Stimulated activated CD8-positive, alpha-beta memory T cell treated with anti-CD3 and anti-CD28 coated beads, Interleukin-2, amount 100 ng/mL, for 1 hour (primary cell): Measurements from ENCODE around the gene HHLA2.

Experiments
- DNase-seq, 2 donors: peaks; one replicate each; pipeline ENCODE4 v3.0.0-alpha.2; 2020; ENCODE audit warnings: low read depth in 2 of 2

The HHLA2 gene

GRCh38 chr3:108393128-108393900 lies 97.0 kb downstream of the HHLA2 start:
- DNase-seq: no peak

- DNase-seq: no peak
Measured at GRCh38 chr3:108394016-108394415, 97.7 kb downstream of the HHLA2 start.

DNA sequence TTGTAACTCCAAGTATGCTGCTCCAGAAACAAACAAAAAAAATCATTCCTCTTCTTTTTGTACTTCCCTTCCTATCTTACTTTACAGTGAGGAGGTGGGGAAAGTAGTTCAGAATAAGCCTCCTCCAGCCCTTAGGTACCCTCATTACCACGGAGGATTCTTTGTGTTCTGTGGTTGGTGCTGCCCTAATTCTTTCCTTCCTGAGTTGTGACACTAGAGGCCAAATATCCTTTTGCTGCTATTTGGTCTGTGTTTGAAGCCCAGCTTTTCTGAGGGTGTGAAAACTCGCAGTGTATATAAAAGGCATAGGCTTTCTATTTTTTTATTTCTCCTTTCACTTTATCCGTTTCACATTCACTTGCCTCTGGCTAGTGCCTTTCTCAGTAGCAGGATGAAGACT lies 98.2 kb downstream of the HHLA2 start:
- DNase-seq: no peak

DNA sequence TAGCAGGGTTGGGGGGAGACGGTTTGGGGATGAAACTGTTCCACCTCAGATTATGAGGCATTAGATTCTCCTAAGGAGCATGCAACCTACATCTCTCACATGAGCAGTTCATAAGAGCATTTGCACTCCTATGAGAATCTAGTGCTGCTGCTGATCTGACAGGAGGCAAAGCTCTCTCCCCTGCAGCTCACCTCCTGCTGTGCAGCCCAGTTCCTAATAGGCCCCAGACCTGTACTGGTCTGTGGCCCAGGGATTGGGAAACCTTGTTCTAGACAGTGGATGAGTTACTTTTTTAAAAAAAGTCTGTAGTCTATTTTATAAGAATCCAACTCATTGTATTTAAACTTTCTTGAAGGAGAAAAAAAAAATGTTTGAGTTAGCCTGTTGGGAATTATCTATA lies 100.0 kb downstream of the HHLA2 start:
- DNase-seq: no peak

- DNase-seq: no peak
Measured at GRCh38 chr3:108398510-108398909, 102.2 kb downstream of the HHLA2 start.

- DNase-seq: no peak
Measured at GRCh38 chr3:108401836-108402235, 105.5 kb downstream of the HHLA2 start.

- no peak for DNase-seq
Measured at GRCh38 chr3:108403198-108403597, 106.8 kb downstream of the HHLA2 start.

DNA sequence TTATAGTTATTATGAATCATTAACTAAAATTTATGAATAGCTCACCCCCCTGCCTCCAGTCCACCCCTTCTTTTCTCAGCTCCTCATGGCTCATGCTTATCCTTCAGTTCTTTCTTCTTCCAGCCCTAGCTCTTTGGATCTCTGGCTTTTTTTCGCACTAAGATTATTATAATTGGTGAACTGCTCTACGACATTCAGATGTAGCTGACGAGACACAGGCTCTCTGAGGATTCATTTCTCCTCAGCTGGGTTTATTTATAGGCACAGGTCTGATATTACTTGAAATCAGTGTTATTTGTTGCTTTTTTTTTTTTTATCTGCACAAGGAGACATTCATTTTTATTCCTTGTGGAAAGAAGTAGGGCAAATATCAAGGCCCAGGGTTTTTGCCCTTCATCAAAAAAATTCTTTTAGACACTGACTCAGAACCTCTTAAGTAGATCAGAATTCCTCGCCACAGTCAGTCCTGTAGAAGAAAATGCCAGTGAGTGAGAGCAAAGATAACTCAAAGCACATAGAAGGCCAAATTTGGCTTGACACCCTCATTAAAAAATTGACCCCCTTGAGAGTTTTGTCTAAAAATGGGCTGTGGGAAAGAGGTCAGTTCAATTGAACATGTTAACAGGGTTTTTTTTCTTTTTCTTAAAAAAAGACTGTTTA lies 107.5 kb downstream of the HHLA2 start:
- DNase-seq: no peak

GRCh38 chr3:108404368-108404767 lies 108.0 kb downstream of the HHLA2 start:
- no peak for DNase-seq

- no peak for DNase-seq
Measured at GRCh38 chr3:108406063-108406660, 109.8 kb downstream of the HHLA2 start.

DNA sequence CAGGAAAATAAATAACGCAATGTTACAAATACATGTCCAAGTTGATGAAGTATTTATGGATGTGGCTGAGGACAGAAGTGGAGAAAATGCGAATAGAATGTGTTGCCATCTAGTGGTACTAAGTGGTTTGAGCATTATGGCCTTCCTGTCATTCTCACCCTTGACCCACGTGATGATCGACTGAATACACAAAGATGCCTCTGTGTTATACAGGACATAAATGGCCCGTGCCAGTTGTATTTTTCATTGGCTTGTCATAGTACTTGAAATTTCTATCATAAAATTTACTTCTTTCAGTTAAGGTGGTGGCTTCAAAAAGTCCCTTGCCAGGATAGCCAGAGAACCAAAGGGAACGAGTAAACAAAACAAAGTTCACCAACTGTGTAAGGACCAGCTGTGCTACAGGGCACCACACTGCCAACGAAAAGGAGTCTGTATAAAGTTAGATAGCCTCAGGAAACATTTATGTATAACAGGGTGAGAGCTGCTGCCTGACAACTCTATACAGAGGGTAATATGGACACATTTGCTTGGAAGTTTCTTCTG lies 110.4 kb downstream of the HHLA2 start:
- DNase-seq: no peak

DNA sequence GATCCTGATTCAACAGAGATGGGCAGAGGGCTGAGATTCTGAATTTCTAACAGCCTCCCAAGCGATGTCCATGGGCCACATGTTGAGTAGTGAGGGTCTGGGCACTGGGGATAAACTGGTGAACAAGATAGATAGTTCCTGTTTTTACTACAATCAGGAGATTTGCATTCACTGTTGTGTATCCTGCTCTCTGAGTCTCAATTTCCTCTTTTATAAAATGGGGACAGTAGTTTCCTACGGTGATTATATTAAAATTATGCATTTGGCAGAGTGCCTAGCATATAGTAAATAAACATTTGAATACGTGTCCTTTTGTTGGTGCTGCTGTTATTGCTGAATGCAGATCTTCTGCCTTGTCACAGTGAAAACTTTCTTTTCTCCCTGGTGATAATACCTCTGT lies 111.5 kb downstream of the HHLA2 start:
- DNase-seq: no peak

GRCh38 chr3:108408883-108409799 lies 112.8 kb downstream of the HHLA2 start:
- DNase-seq: no peak

- no peak for DNase-seq
Measured at GRCh38 chr3:108409800-108410178, 113.4 kb downstream of the HHLA2 start.

- no peak for DNase-seq
Measured at GRCh38 chr3:108410531-108410984, 114.2 kb downstream of the HHLA2 start.

- DNase-seq: no peak
Measured at GRCh38 chr3:108412121-108412750, 115.9 kb downstream of the HHLA2 start.

DNA sequence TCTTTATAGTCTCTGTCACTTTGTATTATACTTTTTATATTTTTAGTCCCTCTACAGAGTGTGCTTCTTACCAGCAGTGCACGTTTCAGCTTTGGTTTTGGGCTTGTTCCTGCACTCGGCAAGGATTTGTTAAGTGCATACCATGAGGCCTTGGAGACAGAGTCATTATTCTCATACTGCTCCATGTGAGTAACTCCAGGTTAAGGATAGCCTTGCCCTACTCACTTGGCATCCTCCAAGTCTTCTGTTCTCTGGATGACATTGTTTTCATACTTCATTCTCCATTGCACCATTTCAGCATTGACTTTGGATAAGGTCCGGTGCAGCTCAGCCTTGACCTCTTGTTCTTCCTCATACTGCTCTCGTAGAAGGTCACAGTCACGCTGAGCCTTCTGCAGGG lies 117.7 kb downstream of the HHLA2 start:
- no peak for DNase-seq

- DNase-seq: no peak
Measured at GRCh38 chr3:108415661-108416060, 119.3 kb downstream of the HHLA2 start.

GRCh38 chr3:108416111-108416869 lies 119.9 kb downstream of the HHLA2 start:
- no peak for DNase-seq

DNA sequence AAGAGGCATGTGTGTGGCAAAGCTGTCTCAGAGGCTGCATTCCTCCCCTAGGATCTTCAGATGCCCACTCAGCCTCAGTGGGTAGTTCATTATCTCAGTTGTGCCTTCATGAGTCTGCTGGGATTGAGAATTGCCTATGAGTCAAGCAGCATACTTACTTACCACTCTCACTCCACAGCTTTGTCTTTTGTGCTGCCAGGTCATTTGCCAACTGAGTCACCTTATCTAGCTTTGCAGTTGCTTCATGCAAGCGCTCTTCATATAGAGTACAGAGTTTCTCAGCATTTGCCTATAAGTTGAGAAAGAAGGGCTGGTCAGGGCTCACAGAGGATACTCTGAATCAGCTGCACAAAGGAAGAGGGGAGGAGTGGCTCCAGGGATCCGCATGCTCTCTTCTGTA lies 124.6 kb downstream of the HHLA2 start:
- DNase-seq: no peak
